Type B pancreatic cell (in vitro differentiated cells): ENCODE data around the gene DNLZ. TPM values are rescaled to one million over a fixed set of nuclear protein-coding genes. Genes with fewer than 3 reads are reported as not detected.

Experiments
- DNase-seq: peaks from one replicate; pipeline ENCODE4 v3.0.0; 2021; ENCODE audit warnings: mixed read lengths; ENCODE audit not compliant: unreplicated experiment; ENCODE audit errors: extremely low spot score
- H3K27ac Mint-ChIP-seq: 2 replicates; pipeline ENCODE4 v1.8.0; 2021; ENCODE audit warnings: mild to moderate bottlenecking, mixed read lengths
- H3K27me3 Mint-ChIP-seq: 2 replicates; pipeline ENCODE4 v1.8.0; 2021; ENCODE audit warnings: mixed read lengths
- H3K36me3 Mint-ChIP-seq: 2 replicates; pipeline ENCODE4 v1.8.0; 2021; ENCODE audit warnings: mixed read lengths
- H3K4me1 Mint-ChIP-seq: one replicate; pipeline ENCODE4 v1.8.0; 2021; ENCODE audit warnings: mixed read lengths; ENCODE audit not compliant: unreplicated experiment
- H3K4me3 Mint-ChIP-seq: 2 replicates; pipeline ENCODE4 v1.8.0; 2021; ENCODE audit warnings: mild to moderate bottlenecking, mixed read lengths
- H3K9me3 Mint-ChIP-seq: 2 replicates; pipeline ENCODE4 v1.8.0; 2021; ENCODE audit warnings: mixed read lengths
- total RNA-seq: library from RNA; stranded (reverse); gene quantifications from 2 replicates; pipeline ENCODE4 v1.2.1, GENCODE V29; 2021; ENCODE audit warnings: low replicate concordance
- TF ChIP-seq, protein P1 (sequence below): fragments of 200-600 bp; sonication (generic); conservative IDR thresholded peaks from 2 replicates; pipeline ENCODE4 v1.5.0; 2021; ENCODE audit warnings: antibody characterized with exemption, mild to moderate bottlenecking

DNLZ gene
- total RNA-seq, 1 donor from 2014 or later: 14.0 TPM

DNA sequence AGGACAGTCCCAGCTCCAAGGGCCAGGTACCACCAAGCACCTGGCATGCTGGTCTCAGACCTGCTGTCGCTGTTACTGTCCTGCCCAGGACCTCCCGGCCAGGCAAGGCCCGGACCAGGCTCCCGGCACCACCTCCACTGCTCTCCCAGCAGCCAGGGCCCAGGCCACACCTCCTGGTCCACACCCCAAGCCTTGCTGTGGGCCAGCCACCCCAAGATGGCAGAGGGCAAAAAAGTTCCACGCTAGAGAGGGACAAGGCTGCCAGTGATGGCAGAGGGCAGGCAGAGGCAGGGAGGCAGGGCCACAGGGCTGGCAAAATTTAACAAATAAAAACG, 1.1 kb downstream of the DNLZ start:
- no peaks in the 10 kb centered on the region for H3K9me3 Mint-ChIP-seq
- no peak for DNase-seq
- H3K4me3 Mint-ChIP-seq: peak overlapping the region; percentile 89
- H3K4me1 Mint-ChIP-seq: peaks cover 6% of the 10 kb centered on the region
- peak overlapping the region; percentile 70 for H3K27ac Mint-ChIP-seq
- H3K27me3 Mint-ChIP-seq: no peaks in the 10 kb centered on the region
- TF ChIP-seq, protein P1, sequence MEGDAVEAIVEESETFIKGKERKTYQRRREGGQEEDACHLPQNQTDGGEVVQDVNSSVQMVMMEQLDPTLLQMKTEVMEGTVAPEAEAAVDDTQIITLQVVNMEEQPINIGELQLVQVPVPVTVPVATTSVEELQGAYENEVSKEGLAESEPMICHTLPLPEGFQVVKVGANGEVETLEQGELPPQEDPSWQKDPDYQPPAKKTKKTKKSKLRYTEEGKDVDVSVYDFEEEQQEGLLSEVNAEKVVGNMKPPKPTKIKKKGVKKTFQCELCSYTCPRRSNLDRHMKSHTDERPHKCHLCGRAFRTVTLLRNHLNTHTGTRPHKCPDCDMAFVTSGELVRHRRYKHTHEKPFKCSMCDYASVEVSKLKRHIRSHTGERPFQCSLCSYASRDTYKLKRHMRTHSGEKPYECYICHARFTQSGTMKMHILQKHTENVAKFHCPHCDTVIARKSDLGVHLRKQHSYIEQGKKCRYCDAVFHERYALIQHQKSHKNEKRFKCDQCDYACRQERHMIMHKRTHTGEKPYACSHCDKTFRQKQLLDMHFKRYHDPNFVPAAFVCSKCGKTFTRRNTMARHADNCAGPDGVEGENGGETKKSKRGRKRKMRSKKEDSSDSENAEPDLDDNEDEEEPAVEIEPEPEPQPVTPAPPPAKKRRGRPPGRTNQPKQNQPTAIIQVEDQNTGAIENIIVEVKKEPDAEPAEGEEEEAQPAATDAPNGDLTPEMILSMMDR: no peak
- H3K36me3 Mint-ChIP-seq: no peaks in the 10 kb centered on the region

DNA sequence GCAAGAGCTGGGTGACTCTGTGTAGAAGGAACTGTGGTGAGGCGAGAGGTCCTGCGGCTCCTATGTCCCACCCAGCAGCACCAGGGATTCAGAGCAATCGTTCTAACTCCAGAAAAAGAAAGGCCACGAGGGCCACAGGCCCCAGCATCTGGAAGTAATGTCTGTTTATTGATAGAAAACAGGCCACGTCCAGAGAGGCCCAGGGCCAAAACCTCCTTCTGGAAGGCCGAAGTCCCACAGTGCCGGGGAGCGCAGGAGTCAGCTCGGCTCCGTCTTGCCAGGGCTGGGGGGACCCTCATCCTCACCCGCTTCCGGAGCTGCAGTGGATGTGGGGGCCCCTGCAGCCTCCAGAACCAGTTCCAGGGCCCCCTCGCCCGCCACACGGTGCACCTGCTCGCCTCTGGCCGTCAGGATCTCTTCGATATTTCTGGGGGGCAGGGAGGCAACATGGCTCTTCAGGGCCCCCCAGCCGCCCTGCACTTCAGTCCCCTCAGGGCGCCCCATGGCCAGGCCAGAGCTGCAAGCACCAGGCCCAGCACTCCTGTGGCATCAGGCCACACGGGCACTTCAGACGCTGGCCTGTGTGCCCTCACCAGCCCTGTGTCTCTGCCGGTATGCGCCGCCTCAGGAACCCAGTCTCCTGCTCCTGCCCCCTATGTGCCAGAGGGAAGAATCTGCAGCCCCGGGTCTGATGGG, 1.6 kb downstream of the DNLZ start:
- peaks cover 6% of the 10 kb centered on the region for H3K4me1 Mint-ChIP-seq
- H3K27ac Mint-ChIP-seq: no peak overlapping the region
- DNase-seq: no peak
- H3K36me3 Mint-ChIP-seq: no peaks in the 10 kb centered on the region
- TF ChIP-seq, protein P1: no peak
- no peak overlapping the region for H3K4me3 Mint-ChIP-seq
- H3K9me3 Mint-ChIP-seq: no peaks in the 10 kb centered on the region
- H3K27me3 Mint-ChIP-seq: no peaks in the 10 kb centered on the region

DNA sequence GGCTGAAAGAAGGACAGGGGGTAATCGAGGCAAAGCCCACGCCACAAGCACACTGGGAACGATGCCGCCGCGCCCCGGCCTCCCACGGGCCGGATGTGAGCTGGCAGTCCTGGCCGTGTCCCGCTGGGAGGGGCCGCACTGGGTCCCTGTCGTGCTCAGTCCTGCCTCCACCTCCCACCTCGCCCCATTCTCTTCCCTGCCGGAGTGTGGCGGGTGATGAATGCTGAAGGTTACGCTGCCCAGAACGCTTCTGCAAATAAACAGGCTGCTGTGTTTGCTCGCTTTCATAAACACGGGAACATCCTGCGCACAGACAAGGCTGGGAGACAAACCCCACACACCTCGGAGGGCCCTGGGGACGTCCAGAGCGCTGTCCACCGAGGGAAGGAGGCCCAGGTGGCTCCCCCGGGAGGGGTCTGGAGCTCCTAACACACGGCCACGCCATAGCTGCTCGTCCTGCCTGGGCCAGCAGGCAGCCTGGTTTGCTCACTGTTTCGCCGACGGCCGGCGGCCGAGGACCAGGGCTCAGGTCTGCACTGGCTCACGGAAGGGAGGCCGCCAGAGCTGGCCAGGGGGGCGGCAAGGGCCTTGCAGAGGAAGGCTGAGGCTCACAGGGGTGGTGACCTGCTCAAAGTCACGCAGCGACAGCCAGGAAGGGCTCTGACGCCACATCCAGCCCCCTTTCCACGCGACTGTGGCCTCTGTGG, 2.3 kb downstream of the DNLZ start:
- H3K27ac Mint-ChIP-seq: no peak overlapping the region
- H3K27me3 Mint-ChIP-seq: no peaks in the 10 kb centered on the region
- no peak for DNase-seq
- H3K4me3 Mint-ChIP-seq: no peak overlapping the region
- peaks cover 6% of the 10 kb centered on the region for H3K4me1 Mint-ChIP-seq
- no peaks in the 10 kb centered on the region for H3K36me3 Mint-ChIP-seq
- no peaks in the 10 kb centered on the region for H3K9me3 Mint-ChIP-seq
- TF ChIP-seq, protein P1: no peak

DNA sequence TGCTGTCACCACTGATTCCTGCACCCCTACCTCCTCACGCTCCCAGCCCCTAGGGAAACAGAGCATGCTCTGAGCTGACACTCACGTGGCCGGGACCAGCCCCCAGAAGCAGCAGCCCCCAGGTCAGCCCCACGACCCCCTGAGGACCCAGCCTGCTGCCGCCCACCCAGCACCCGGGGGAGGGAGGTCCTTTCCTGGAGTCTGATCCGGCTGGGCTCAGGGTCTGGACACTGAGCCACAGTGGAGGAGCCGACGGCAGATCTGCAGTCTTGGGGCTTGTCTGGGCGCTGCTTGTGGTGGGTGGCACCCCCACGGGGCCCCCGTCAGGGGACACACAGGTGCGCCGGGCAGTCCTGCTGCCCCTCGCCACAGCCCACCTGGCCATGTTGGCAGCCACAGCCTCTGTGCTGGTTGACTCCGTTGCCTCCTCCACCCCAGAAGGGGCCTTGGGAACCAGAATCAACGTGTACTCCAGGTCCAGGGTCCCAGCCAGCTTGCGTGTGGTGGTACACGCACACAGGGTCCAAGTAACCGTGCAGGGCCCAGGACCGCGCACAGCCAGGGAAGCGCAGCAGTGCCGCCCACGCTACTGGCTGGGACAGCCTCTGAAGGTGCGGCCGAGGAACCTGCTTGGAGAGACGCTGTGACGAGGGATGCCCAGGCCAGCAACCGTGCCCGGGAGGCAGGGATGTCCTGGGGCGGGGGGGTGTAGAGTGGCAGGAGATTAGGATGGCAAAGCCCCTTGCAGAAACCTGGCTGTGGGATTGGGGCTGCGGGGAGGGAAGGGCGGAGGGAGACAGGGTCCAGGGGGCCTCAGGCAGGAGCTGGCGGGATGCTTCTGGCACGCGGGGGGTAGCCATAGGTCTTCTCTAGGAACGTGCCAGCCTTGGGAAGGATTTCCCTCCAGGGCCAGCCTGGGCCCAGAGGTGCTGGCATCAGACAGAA, 3.5 kb downstream of the DNLZ start:
- TF ChIP-seq, protein P1: no peak
- DNase-seq: no peak
- peaks cover 6% of the 10 kb centered on the region for H3K4me1 Mint-ChIP-seq
- H3K27ac Mint-ChIP-seq: no peak overlapping the region
- H3K36me3 Mint-ChIP-seq: no peaks in the 10 kb centered on the region
- H3K27me3 Mint-ChIP-seq: no peaks in the 10 kb centered on the region
- no peaks in the 10 kb centered on the region for H3K9me3 Mint-ChIP-seq
- H3K4me3 Mint-ChIP-seq: no peak overlapping the region

DNA sequence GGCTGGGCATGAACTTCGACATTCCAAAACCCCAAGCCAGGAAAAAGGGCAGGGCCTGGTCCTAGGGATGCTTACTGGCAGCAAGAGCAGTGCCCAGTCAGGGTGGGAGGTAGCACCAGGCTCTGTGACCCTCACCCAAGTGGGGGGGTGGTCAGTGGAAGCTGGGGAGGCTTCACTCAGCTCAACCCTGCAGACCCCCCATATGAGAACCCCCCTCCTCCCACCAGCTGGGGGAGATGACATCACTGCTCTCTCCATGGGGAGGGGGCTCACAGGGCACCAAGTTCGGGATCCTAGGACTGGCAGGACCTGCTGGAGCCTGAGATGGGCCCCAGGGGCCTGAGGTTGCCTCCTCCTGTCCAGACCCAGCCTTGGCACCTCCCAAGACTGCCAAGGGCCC, 4.7 kb downstream of the DNLZ start:
- TF ChIP-seq, protein P1: no peak
- Mint-ChIP-seq H3K36me3 (no peaks in the 10 kb centered on the region), H3K9me3 (no peaks in the 10 kb centered on the region), H3K4me1 (peaks cover 6% of the 10 kb centered on the region), H3K27ac (no peak overlapping the region), H3K4me3 (no peak overlapping the region), H3K27me3 (no peaks in the 10 kb centered on the region)
- no peak for DNase-seq
